PFSK-1 (cell line): ENCODE results near the gene PAX2.

Source experiments
- FOXP2 ChIP-seq: optimal IDR thresholded peaks from 2 replicates; pipeline ENCODE3; 2011; ENCODE audit warnings: borderline replicate concordance, control low read depth, inconsistent platforms; ENCODE audit not compliant: insufficient read depth; ENCODE audit errors: extremely low read length, extremely low read depth
- POLR2AphosphoS5 ChIP-seq: IDR thresholded peaks from 2 replicates; pipeline ENCODE4 v1.6.1; 2012; ENCODE audit warnings: low read depth, mild to moderate bottlenecking, control low read depth, low read length, moderate library complexity
- SIN3A ChIP-seq: IDR thresholded peaks from 2 replicates; pipeline ENCODE4 v1.6.1; 2012; ENCODE audit warnings: mild to moderate bottlenecking, low read length, moderate library complexity, borderline replicate concordance; ENCODE audit not compliant: insufficient read depth
- TAF1 ChIP-seq: IDR thresholded peaks from 2 replicates; pipeline ENCODE4 v1.6.1; 2012; ENCODE audit warnings: low read length, control low read depth, borderline replicate concordance; ENCODE audit not compliant: insufficient read depth
- TF ChIP-seq, protein P1 (sequence below), 2 experiments: IDR thresholded peaks; 2 replicates each; pipeline versions ENCODE4 v1.6.1 to v1.8.0; 2011 to 2012; ENCODE audit warnings: low read depth in 2 of 2, low read length in 2 of 2, control low read depth in 1 of 2, inconsistent platforms in 1 of 2, mild to moderate bottlenecking in 1 of 2, moderate library complexity in 1 of 2; ENCODE audit not compliant: insufficient read depth in 1 of 2

DNA sequence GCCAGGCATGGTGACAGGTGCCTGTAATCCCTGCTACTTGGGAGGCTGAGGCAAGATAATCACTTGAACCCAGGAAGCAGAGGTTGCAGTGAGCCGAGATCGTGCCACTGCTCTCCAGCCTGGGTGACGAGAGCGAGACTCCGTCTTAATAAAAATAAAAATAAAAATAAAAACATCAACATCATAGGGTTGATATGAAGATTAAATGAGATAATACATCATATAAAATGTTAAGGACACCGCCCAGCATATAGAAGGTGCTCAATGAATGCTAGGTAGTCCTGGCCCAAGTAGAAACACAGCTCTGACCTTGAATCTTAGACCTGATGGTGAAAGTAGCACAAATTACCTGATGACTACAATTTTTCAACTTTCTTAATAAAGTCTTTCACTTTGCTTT is 74.0 kb downstream of the PAX2 start:
- TF ChIP-seq TAF1 (no peak), FOXP2 (no peak), POLR2AphosphoS5 (no peak), SIN3A (no peak)
- TF ChIP-seq, protein P1, sequence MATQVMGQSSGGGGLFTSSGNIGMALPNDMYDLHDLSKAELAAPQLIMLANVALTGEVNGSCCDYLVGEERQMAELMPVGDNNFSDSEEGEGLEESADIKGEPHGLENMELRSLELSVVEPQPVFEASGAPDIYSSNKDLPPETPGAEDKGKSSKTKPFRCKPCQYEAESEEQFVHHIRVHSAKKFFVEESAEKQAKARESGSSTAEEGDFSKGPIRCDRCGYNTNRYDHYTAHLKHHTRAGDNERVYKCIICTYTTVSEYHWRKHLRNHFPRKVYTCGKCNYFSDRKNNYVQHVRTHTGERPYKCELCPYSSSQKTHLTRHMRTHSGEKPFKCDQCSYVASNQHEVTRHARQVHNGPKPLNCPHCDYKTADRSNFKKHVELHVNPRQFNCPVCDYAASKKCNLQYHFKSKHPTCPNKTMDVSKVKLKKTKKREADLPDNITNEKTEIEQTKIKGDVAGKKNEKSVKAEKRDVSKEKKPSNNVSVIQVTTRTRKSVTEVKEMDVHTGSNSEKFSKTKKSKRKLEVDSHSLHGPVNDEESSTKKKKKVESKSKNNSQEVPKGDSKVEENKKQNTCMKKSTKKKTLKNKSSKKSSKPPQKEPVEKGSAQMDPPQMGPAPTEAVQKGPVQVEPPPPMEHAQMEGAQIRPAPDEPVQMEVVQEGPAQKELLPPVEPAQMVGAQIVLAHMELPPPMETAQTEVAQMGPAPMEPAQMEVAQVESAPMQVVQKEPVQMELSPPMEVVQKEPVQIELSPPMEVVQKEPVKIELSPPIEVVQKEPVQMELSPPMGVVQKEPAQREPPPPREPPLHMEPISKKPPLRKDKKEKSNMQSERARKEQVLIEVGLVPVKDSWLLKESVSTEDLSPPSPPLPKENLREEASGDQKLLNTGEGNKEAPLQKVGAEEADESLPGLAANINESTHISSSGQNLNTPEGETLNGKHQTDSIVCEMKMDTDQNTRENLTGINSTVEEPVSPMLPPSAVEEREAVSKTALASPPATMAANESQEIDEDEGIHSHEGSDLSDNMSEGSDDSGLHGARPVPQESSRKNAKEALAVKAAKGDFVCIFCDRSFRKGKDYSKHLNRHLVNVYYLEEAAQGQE (IDR thresholded peaks at IDR 0.05; ENCODE audit: insufficient read depth in 1 of 2, low read depth in 2 of 2, low read length in 2 of 2) = no peak
